SU-DHL-6 (cell line): ENCODE measurements around the gene SH3PXD2B.

ENCODE experiments used
- H2AFZ ChIP-seq: fragments of 200-600 bp; sonication (generic); 2 replicates; pipeline ENCODE4 v1.6.1; 2014; ENCODE audit warnings: low read depth, mild to moderate bottlenecking, moderate library complexity, mixed read lengths, antibody characterized with exemption, low read length; ENCODE audit not compliant: severe bottlenecking
- H3F3A ChIP-seq: fragments of 200-600 bp; shearing (Covaris generic); 2 replicates; pipeline ENCODE4 v1.6.0; 2016; ENCODE audit warnings: antibody characterized with exemption, mild to moderate bottlenecking; ENCODE audit not compliant: insufficient read depth
- H3K27ac ChIP-seq: fragments of 200-600 bp; sonication (generic); 2 replicates; pipeline ENCODE4 v1.5.1; 2016; ENCODE audit warnings: low read depth, mild to moderate bottlenecking, low read length, moderate library complexity, mixed read lengths
- H3K27me3 ChIP-seq: fragments of 200-600 bp; sonication (generic), shearing (Covaris generic); 2 replicates; pipeline ENCODE4 v1.6.0; 2014; ENCODE audit warnings: mild to moderate bottlenecking, low read length
- H3K36me3 ChIP-seq: fragments of 200-600 bp; sonication (generic); 2 replicates; pipeline ENCODE4 v1.6.1; 2014; ENCODE audit warnings: mild to moderate bottlenecking, low read length, mixed read lengths
- H3K4me2 ChIP-seq: fragments of 300-600, 200-600 bp; shearing (Covaris generic), sonication (generic); 2 replicates; pipeline ENCODE4 v1.6.0; 2014; ENCODE audit warnings: low read length, low read depth, mild to moderate bottlenecking; ENCODE audit not compliant: poor library complexity, severe bottlenecking
- H3K4me3 ChIP-seq: fragments of 200-600 bp; sonication (generic); 2 replicates; pipeline ENCODE4 v1.5.1; 2014; ENCODE audit warnings: antibody characterized with exemption, low read length, mild to moderate bottlenecking, mixed read lengths; ENCODE audit not compliant: insufficient read depth, poor library complexity, severe bottlenecking
- H3K79me2 ChIP-seq: fragments of 200-600 bp; sonication (generic); 2 replicates; pipeline ENCODE4 v1.6.1; 2014; ENCODE audit warnings: mild to moderate bottlenecking, low read length, moderate library complexity; ENCODE audit not compliant: insufficient read depth
- H3K9ac ChIP-seq: fragments of 200-600 bp; sonication (generic); 2 replicates; pipeline ENCODE4 v1.7.0; 2014; ENCODE audit warnings: mild to moderate bottlenecking, low read length
- H3K9me2 ChIP-seq: fragments of 200-600 bp; sonication (generic); replicated peaks from 2 replicates; pipeline ENCODE4 v1.6.1; 2014; ENCODE audit warnings: low read length; ENCODE audit not compliant: insufficient read depth
- H3K9me3 ChIP-seq: fragments of 200-600 bp; sonication (generic); 2 replicates; pipeline ENCODE4 v1.6.1; 2014; ENCODE audit warnings: low read length, mixed read lengths; ENCODE audit not compliant: insufficient read depth
- H4K20me1 ChIP-seq: fragments of 200-600 bp; sonication (generic); 2 replicates; pipeline ENCODE4 v1.6.1; 2014; ENCODE audit warnings: low read depth, mild to moderate bottlenecking, antibody characterized with exemption, low read length, moderate library complexity, mixed read lengths
- EZH2phosphoT487 ChIP-seq: fragments of 200-600 bp; sonication (generic), shearing (Covaris generic); conservative IDR thresholded peaks from 2 replicates; pipeline ENCODE4 v1.6.1; 2018; ENCODE audit warnings: mild to moderate bottlenecking, antibody characterized with exemption, low read length, moderate library complexity, mixed read lengths
- TF ChIP-seq, protein P1 (sequence below): fragments of 200-600 bp; sonication (generic); IDR thresholded peaks from one replicate; pipeline ENCODE4 v1.5.1; 2017; ENCODE audit warnings: antibody characterized with exemption, mild to moderate bottlenecking, low read length, moderate library complexity; ENCODE audit not compliant: insufficient read depth, poor library complexity, severe bottlenecking

SH3PXD2B gene

DNA sequence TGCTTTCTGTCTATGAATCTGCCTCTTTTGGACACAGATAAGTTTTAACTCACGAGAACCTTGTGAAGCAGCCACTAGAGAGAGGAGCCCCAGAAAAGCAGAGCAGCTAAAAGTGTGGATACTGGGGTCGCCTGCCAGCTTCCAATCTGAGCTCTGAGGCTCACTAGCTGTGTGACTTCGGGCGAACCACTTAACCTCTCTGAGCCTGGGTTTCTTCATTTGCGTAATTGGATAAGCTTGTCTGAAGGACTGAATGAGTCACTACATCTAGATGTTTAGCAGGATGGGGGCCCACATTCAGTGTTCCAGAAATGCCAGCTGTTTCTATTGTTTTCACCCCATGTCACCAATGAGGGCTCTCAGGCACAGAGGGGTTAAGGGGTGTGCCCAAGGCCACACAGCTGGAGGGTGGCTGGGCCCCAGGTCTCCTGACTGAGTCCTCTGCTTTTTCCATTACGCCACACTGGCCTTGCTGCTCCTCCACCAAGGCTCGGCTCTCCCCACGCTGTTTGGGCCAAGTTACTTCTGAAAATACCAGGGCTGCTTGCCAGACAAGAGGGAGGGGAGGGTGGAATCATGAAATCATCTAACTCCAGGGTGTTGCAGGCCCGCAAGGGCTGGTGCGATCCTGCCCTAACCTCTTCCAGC is 36.2 kb downstream of the SH3PXD2B start:
- no peaks in the 10 kb centered on the region for H3K36me3 ChIP-seq
- TF ChIP-seq, protein P1, sequence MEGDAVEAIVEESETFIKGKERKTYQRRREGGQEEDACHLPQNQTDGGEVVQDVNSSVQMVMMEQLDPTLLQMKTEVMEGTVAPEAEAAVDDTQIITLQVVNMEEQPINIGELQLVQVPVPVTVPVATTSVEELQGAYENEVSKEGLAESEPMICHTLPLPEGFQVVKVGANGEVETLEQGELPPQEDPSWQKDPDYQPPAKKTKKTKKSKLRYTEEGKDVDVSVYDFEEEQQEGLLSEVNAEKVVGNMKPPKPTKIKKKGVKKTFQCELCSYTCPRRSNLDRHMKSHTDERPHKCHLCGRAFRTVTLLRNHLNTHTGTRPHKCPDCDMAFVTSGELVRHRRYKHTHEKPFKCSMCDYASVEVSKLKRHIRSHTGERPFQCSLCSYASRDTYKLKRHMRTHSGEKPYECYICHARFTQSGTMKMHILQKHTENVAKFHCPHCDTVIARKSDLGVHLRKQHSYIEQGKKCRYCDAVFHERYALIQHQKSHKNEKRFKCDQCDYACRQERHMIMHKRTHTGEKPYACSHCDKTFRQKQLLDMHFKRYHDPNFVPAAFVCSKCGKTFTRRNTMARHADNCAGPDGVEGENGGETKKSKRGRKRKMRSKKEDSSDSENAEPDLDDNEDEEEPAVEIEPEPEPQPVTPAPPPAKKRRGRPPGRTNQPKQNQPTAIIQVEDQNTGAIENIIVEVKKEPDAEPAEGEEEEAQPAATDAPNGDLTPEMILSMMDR = no peak
- TF ChIP-seq EZH2phosphoT487 = no peak
- H3K4me3 ChIP-seq = no peak overlapping the region
- no peaks in the 10 kb centered on the region for H3K79me2 ChIP-seq
- no peaks in the 10 kb centered on the region for H4K20me1 ChIP-seq
- no peak overlapping the region for H3K4me2 ChIP-seq
- H3K9me2 ChIP-seq = no peaks in the 10 kb centered on the region
- no peaks in the 10 kb centered on the region for H3K9me3 ChIP-seq
- no peak overlapping the region for H3K27ac ChIP-seq
- no peak overlapping the region for H3K9ac ChIP-seq
- H3F3A ChIP-seq = no peaks in the 10 kb centered on the region
- no peak overlapping the region for H2AFZ ChIP-seq
- H3K27me3 ChIP-seq = no peaks in the 10 kb centered on the region

DNA sequence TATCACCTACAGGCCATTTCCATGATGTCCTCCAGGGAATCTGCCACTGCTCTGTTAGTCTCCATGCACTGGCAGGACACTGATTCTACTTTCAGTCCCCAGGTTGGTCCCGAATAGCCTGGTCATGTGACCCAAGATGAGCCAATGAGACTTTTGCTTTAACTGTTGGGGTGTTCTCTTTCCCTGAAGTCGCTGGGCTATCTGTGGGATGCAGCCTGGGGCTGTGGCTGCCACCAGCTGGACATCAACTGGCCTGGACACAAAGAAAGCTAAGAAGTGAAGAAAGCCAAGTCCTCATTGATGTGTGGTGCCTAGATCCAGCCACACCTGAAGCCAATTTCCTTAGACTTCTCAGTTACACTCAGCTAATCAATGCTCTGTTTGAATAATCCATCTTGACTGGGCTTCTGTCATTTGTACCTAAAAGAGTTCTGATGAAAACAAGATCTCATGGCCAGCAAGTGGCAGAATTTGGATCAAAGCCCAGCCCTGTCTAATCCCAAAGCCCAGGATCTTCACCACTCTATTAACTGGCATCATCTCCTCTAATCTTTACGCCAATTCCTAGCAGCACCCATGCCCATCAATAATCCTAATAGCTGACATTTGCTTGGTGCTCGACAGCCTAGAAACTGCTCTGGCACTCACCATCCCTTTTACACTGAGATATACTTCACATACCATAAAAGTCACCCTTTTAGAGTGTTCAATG is 37.0 kb downstream of the SH3PXD2B start:
- Histone ChIP-seq H3K27me3 (no peaks in the 10 kb centered on the region), H3K9me2 (no peaks in the 10 kb centered on the region)

DNA sequence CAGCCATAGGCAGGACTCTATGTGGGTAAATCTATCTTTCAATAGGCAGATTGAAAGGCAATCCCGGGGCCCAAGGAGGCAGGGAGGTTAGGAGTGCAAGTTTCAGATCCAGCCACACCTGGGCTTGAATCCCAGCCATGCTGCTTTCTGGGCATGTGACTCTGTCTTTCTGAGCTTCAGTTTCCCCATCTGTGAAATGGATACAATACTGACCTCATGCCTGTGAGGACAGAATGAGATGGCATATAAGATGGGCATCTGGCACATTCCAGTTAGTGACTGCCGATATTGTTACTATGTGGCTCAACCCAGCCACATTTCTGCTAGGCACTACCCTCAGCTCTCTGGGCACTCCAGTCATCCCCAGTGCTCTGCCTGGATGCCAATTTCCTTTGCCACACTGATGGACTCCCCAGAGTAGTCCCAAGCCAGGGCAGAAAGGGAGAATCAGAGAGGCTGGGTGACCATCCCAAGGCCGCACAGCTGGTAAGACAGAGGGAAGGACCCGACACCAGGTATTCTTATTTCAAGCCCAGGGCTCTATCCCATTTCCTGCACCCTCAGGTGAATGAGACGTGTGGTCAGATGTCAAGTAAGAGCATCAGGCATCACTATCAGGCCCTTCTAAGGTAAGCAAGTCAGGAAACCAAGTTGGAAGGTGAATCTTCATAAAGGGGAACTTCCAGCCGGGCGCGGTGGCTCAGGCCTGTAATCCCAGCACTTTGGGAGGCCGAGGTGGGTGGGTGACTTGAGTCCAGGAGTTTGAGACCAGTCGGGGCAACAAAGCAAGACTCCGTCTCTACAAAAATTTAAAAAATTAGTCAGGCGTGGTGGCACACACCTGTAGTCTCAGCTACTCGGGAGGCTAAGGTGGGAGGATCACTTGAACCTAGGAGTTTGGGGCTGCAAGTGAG is 38.7 kb downstream of the SH3PXD2B start:
- Histone ChIP-seq H4K20me1 (no peaks in the 10 kb centered on the region), H3K9ac (no peak overlapping the region), H3F3A (no peaks in the 10 kb centered on the region), H3K27ac (no peak overlapping the region), H3K9me2 (no peaks in the 10 kb centered on the region), H3K36me3 (no peaks in the 10 kb centered on the region), H3K9me3 (no peaks in the 10 kb centered on the region), H3K4me2 (no peak overlapping the region), H3K27me3 (no peaks in the 10 kb centered on the region), H3K79me2 (no peaks in the 10 kb centered on the region), H2AFZ (no peak overlapping the region), H3K4me3 (no peak overlapping the region)
- TF ChIP-seq EZH2phosphoT487 = no peak
- TF ChIP-seq, protein P1 = no peak

More for the DNA sequence above, 37.0 kb downstream of the SH3PXD2B start:
- H3K9ac ChIP-seq = no peak overlapping the region
- TF ChIP-seq EZH2phosphoT487 = no peak
- TF ChIP-seq, protein P1 = no peak
- no peaks in the 10 kb centered on the region for H3F3A ChIP-seq
- no peaks in the 10 kb centered on the region for H3K79me2 ChIP-seq
- no peaks in the 10 kb centered on the region for H3K9me3 ChIP-seq
- no peak overlapping the region for H2AFZ ChIP-seq
- H3K27ac ChIP-seq = no peak overlapping the region
- no peak overlapping the region for H3K4me3 ChIP-seq
- no peak overlapping the region for H3K4me2 ChIP-seq
- H3K36me3 ChIP-seq = no peaks in the 10 kb centered on the region
- no peaks in the 10 kb centered on the region for H4K20me1 ChIP-seq
